Vagina (tissue), 2 donors: Measurements from ENCODE around the gene ME2.

Source experiments
- POLR2A ChIP-seq, 2 donors: fragments of 450-650 bp; IDR thresholded peaks; one replicate each; pipeline ENCODE4 v1.6.1; 2017; ENCODE audit warnings: antibody characterized with exemption in 2 of 2, mild to moderate bottlenecking in 2 of 2, moderate library complexity in 2 of 2
- TF ChIP-seq, protein P1 (sequence below), 3 experiments: fragments of 450-650 bp in 2 of 3; fragments of 200-600 bp in 1 of 3; sonication (generic) in 1 of 3; IDR thresholded peaks; one replicate each; pipeline ENCODE4 v1.5.1; 2017 to 2019; ENCODE audit warnings: antibody characterized with exemption in 3 of 3, mild to moderate bottlenecking in 2 of 3, moderate library complexity in 2 of 3

DNA sequence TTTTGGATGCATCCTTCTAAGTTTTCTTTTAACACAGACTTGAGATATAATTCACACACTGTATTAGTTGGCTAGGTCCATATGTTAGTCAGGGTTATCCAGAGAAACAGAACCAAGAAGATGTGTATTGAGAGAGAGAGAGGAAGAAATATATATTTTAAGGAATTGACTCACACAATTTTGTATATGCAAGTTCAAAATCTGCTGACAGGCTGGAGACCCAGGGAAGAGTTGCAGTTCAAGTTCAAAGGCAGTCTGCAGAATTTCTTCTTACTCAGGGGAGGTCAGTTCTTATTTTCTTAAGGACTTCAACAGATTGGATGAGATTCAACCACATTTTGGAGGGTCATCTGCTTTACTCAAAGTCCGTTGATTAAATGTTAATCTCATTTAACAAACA is 36.1 kb upstream of the ME2 start:
- TF ChIP-seq, protein P1, sequence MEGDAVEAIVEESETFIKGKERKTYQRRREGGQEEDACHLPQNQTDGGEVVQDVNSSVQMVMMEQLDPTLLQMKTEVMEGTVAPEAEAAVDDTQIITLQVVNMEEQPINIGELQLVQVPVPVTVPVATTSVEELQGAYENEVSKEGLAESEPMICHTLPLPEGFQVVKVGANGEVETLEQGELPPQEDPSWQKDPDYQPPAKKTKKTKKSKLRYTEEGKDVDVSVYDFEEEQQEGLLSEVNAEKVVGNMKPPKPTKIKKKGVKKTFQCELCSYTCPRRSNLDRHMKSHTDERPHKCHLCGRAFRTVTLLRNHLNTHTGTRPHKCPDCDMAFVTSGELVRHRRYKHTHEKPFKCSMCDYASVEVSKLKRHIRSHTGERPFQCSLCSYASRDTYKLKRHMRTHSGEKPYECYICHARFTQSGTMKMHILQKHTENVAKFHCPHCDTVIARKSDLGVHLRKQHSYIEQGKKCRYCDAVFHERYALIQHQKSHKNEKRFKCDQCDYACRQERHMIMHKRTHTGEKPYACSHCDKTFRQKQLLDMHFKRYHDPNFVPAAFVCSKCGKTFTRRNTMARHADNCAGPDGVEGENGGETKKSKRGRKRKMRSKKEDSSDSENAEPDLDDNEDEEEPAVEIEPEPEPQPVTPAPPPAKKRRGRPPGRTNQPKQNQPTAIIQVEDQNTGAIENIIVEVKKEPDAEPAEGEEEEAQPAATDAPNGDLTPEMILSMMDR (IDR thresholded peaks at IDR 0.05) = no peak
- TF ChIP-seq POLR2A (IDR thresholded peaks at IDR 0.05) = no peak
